DMS 273 (cell line): ENCODE data around the gene SUN3.
A peak's percentile ranks its signal among the peaks of the same experiment; 100 is the strongest.
"Not testable (repeated sequence)": the region's sequence is repeated elsewhere in the genome, so short reads cannot be mapped to it uniquely, and the experiment has no call there.

ENCODE experiments used
- DNase-seq: peaks from one replicate; lab custom pipeline; 2025; ENCODE audit not compliant: unreplicated experiment; lab: John Stamatoyannopoulos, UW

SUN3 gene

DNA sequence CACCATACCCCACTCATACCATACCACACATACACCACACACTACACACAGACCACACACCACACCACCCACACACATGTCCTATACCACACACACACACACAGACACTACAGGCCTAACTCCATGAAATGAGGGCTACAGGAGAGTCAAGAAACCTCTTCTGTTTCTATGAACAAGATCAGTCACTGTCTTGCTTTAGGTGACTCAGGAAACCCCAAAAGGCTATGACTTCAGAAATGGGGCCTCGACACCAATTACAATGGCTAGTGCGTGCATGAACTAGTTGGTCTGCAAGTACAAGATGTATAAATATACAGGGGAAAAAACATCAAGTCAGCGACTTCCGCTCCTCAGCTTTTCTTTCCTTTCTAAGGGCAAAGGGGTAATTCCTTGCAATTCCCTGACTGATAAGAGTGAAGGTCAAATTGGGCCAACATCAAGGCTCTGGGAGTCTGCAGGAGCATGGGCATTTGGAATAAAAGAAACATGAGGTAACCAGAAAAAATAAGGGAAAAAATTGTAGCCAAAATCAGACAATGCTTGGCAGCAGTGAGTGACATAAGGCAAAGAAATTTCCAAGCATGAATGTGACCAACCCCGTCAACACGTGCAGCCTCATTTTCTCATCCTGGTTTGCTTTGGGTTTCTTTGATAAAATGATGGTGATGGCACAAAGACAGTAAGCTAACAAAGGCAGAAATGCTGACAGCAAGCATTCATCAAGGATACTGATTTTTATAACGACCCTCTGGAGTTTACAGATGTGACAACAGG, 82.1 kb downstream of the SUN3 start:
- no peak for DNase-seq

DNA sequence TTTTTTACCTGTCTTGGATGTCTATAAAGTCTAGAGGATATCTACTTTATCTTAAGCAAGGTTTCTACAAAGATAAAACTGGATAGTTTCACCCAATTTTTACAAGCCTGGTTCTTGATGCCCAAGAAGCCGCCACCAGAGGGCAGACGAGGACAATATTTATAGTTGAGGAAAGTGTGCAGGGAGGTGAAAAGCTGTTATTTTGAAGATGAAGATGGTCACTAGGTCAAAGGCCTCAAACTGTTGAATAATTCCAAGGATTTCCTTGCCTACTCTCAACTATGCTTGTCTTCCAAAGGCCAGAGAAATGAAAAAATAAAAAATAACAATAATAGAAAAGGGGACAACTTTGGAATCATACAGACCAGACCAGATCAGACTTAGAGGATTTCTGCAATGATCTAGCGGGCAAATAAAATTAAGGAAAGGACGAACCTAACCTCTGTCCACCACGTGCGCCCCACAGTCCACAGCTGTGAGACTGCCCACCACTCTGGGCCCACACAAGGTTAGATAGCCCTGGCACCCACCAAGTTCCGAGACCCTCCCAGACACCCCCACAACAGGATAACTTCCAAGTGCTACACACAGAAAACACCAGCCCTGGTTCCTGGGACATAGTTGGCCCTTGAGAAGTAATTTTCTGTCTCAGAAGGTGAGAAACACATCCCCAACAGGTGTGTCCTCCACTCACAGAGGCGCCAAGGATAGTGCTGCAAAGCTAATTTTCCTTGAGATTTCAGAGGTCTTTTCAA, 83.5 kb downstream of the SUN3 start:
- DNase-seq, result peak; percentile 89

DNA sequence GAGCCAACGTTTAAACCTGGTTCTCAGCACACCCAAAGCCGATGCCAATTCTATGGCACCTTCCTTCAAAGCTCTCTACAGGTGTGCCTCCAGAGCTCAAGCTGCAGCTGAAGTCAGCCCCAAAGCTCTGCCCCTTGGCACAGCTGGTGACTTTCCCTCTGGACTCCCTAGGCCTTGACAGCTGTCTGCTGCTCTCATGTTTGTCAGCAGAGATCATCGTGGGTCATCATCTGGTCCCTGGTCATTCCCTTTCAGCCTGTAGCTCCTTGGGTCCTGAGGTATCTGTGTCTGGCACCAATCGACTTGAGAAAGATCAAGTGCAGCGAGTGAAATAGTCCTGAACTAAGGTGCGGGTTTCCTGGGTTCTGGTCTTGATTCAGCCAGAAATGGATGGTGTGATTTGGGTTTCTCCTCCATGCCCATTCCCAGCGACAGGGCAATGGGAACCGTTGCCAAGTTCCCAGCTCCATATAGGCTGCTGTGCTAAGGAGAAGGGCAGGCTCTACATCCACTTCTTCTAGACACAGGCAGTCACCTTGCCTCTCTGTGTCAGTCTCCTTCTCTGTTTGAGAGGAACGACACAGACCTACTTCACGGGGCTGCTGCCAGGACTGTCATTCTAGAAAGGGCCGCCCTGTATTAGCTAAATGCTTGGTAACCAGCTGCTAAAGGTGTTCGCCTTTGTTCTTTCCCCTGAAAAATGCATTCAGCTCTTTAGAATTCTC, 84.2 kb downstream of the SUN3 start:
- no peak for DNase-seq

DNA sequence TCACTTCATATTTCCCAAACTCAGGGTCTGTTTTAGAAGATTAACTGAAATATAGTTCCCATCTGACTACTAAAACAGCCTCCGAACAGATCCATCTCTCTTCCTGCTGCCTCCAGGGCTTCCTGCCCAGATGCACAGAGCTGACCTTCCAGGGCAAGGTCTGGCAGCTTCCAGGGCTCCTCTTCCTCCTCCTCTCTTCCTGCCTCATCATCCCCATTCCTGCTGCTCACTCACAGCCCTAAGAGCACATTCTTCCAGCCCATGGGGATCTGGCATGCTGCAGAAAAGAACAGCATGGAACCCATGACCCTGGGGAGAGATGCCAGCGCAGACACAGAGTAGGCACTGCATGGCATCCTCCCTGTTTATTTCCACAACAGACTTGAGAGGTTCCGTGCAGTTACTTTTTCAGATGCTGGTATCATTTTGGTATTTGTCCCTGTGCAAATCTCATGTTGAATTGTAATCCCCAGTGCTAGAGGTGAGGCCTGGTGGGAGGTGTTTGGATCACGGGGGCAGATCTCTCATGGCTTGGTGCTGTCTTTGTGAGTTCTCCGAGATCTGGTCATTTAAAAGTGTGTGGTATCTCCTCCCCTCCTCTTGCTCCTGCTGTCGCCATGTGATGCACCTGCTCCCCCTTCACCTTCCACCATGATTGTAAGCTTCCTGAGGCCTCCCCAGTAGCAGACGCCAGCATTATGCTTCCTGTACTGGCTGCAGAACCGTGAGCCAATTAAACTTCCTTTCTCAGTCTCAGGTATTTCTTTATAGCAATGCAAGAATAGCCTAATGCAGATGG, 85.0 kb downstream of the SUN3 start:
- DNase-seq, result no peak

- DNase-seq, result not testable (repeated sequence)
Observed at GRCh38 chr7:47942651-47943050, 86.3 kb downstream of the SUN3 start.

DNA sequence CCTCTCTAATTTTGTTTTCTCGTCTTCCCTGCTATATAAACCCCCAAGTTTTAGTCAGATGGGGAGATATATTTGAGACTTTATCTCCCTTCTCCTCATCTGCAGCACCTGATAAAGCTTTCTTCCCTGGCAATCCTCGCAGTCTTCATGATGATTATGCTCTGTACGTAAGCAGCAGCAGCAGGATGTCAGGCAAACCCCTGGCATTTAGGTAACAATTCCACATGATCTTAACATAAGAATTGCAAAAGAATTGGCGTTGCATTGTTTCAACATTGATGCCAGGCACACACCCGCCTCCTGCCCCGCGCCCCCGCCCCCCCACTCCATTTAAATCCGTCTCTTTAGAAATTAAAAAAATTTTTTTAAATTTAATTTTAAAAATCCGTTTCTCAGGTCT, 86.8 kb downstream of the SUN3 start:
- DNase-seq, result no peak

GRCh38 chr7:47941136-47941844, 87.6 kb downstream of the SUN3 start:
- DNase-seq, result no peak

DNA sequence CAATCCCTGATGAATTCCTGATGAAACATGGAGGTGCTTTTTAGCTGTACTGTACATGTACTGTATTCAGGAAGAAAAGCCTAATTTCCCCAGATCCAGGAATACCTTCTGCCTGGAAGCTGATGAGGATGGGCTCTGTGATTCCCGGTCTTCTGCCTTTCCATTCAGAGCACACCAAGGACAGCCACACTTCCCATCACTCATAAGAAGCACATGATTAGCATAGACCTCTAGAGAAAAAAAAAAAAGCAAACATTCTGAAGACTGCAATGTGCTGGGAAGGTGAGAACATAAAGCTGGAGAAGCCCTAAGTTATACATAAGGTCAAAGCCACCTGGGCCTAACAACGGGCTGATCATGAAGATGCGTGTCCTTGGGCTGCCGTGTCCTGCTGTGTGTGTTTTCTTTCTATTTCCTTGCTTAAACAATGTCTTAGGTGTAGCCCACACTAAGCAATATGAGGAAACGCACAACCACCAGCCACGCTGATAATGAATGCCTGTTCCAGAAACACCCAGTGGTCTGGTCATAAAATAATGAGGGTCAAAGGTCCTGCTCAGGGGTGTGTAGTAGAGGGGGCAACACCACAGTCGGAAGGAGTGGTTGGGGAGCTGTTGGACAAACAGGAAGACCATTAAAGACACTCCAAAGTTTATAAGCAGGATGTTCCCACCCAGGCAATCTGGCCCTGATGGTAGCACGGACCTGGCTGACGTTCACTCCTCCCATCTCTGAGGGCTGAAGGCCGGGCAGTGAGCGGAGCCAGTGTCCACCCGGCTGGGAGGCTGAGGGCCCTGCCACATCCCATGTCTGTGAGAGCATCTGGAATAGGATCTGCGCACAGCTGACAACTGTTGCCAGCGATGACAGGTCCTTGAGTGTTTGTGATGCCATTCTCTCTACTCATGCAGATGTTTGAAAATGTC, 88.6 kb downstream of the SUN3 start:
- DNase-seq, result no peak

DNA sequence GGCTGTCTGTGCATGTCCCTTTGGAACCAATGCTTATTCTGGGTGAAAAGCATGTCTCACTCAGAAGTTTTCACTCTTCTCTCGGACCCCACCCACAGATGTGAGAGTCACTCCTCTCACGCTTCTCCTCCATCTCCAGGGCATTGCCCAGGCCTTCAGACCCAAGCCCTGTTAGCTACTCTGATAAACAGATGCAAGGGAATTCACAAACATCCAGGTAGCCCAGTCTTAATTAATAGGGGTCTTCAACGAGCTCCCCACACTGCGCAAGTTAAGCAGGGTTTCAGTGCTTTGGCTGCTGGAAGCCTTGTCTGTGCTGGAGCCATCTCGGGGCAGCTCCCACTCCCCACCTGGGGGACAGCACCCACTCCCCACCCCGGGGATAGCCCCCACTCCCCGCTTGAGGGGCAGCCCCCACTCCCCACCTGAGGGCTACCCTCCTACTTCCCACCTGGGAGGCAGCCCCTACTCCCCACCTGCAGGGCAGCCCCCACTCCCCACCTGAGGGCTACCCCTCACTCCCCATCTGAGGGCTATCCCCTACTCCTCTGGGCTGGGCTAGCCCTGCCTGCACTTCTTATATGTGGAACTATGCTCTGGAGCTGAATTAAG, 89.4 kb downstream of the SUN3 start:
- DNase-seq, result no peak

- peak; percentile 14 for DNase-seq
Observed at GRCh38 chr7:47938574-47939165, 90.2 kb downstream of the SUN3 start.

DNA sequence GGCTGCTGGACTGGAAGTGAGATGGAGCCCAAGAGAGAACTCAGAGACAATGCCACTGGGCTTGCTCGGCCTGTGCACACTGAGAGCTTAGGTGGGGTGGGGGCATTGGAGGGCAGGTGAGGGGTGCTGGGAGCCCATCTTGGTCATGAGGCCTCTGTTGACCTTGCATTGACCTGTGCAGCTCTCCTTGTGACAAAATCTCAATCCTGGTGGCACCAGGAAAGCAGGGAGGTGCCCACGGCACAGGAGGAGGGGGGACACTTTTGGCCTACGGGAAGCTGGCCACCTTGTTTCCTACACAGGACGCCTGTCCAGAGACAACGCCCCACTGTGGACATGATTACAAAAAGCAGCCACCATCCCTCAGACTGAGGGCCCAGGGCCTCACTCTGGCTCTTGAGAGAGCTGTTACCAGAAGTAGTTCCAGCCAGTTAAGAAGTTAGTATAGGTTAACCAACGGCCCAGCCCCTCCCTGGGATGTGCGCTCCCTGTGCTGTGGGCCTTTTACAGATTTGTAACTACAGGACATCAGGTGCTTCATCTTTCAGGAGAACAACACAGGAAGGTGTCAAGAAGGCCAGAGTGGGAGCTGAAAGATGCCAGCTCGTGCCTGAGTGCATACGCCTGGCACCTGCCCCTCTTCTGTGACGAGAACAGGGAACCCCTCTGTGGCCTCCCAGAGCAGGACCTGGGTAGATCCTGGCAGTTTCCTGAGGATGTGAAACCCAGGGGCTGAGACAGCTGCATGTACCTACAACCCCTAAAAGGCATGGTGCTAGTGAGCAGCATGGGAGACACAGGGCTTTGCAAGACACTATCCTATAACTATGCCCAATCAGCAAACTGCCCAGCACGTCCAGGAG, 91.0 kb downstream of the SUN3 start:
- DNase-seq, result no peak
